GM19240 (cell line): ENCODE results near the gene NTN1.

Experiments
- DNase-seq: peaks from one replicate; pipeline ENCODE4 v3.0.0; 2011; ENCODE audit warnings: low spot score; ENCODE audit not compliant: insufficient read length

NTN1 gene

DNA sequence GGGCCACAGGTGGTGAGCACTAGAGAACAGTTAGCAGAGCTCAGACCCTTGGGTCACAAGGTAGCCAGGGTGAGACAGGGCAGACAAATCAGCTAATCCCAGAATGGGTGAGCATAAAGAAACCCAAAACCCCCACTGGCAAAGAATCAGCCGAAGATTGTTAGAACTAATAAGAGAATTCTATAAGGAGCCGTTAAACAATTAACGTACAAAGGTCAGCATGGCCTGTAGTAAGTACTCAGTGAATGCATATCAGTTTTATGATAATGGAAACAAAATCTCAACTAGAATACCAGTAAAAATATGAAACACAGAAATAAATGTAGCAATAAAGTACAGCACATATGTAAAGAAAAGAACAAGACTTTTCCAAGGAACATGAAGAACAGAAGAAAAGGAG, 168.6 kb downstream of the NTN1 start:
- no peak for DNase-seq

DNA sequence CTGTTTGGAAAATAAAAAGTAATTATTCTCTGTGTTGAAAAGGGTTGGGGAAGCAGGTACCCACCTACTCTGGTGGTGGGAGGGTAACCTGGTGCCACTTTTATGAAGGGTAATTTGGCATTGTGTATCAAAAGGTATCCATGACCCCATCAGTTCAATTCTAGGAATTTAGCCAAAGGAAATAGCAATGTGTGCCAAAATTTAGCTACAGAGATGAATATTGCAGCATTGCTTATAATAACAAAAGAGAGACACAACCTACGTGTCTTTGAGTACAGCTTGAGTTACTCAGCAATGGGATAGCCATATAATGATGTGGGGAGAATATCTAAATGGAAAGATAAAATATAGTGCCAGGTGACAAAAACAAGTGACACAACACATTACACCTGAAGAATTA, 170.7 kb downstream of the NTN1 start:
- no peak for DNase-seq

DNA sequence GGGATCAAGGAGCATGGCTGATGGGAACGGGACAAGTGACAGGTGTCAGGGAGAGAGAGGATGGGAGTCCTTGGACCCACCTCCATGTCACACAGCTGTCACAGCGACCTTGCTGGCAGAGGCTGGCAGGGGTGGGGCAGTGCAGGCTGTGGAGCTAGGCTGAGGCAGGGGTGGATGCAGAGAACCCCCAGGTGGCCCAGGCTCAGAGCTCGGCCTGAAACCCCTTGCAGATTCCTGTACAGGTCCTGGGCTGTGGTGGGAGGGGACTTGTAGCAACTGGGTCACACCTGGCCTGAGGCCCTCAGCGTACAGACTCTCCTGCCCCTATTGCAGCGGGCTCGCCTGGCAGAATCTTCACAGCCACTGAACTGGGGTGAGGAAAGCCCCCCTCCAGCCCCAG, 174.1 kb downstream of the NTN1 start:
- DNase-seq, result no peak

DNA sequence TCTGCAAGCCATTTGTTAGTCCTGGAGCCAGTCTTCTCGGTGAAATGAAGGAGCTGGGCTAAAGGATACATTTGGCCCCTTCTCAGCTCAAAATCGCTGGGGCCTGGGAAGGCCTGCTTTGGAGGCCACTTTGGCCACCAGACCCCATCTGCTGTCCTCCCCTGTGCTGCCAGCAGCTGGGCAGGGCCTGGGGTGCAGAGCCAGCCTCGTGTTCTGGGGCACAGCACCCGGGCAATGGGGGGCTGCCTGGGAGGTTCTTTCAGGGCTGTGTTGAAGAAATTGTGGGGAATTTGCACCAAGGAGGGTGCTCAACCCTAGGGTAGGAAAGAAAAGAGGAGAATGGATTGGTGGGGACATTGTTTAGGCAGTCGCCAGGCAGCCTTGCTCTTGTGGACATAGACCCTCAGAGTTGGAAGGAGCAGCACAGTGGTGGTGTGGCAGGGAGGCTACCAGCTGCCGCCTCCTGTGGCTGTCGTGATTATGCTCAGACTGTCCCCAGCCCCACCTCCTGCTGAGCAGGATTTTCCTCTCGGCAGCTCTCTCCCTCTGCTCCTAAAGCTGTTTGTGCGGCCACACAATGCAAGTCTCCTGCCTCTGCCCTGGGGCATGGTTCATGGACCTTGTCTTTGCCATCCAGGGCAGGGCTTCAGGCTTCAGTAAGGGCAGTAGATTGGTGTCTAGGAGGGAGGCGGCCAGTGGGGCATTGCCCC, 174.8 kb downstream of the NTN1 start:
- DNase-seq, result no peak

DNA sequence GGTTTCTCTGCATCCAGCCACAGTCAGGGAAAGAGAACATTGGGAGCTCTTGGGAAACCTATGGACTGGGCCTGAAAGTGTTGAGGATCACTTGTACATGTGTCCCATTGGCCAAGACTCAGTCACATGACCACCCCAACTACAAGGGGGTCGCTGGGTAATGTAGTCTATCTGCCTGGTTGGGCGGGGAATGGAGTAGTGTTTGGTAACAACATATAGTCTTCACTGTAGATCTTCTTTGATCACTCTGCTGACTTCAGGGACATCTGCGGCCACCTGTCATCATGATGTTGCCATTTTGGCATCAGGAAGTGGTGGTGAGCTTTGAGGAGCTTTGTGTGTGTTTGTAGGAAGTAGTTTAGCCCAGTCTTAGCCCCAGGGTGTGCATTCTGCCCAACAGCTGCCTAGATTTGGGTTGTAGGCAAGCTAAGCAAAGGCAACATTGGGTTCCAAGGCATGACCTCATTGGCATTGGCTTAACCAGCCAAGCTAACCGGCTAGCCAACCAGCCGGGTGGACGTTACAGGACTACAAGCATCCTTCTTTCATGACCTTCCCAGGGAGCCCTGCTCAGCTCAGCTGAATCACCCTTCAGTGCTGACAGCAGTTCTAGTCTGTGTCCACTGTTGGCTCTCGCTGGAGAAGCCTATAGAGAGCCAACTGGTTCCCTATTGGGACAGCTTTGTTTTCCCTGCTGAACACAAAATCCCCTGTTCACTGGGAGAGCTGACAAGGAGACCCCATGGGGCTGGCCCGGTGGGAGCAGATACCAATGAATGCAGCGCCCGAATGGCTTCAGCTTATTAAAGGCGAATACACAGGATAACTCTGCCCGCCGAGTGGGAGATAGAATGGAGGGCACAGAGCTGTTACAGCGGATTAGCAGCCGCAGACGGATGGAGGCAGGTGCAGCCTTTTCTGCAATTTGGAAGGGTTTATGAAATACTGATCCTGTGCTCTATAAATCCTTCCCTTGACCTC, 178.6 kb downstream of the NTN1 start:
- no peak for DNase-seq

DNA sequence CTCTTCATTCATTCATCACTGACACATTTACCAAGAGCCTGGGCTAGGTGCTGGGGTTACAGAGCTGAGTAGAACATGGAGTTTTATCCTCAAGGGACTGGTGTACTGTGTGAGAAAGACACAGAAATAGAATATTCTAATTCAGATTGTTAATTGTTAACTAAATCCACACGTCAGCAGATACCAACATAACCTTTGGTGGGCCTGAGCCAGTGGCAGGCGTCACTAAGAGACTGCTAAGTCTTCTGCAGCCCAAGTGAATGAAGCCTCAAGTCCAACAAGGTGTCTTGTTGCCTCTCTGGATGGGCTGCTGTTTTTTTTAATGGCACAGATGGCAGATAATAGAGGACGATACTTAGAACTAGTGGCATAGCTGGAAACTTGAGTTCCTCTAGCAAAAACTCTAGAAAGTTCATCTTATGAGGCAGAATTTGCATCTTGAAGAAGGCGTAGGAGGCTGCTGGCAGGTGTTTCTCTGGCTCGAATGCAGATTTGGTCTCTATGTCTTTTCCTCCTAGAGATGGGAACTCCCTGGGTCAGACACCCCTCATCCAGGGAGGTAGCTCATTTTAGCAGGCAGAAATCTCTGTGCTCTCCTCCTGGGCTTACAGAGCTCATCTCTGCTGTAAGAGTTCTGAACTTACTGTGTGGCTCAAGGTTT, 179.5 kb downstream of the NTN1 start:
- DNase-seq, result peak; percentile 41

GRCh38 chr17:9202532-9202931, 181.2 kb downstream of the NTN1 start:
- DNase-seq, result no peak

- DNase-seq, result no peak
Measured at GRCh38 chr17:9203771-9204425, 182.6 kb downstream of the NTN1 start.

GRCh38 chr17:9204637-9205329, 183.5 kb downstream of the NTN1 start:
- no peak for DNase-seq

- no peak for DNase-seq
Measured at GRCh38 chr17:9205520-9206409, 184.5 kb downstream of the NTN1 start.

DNA sequence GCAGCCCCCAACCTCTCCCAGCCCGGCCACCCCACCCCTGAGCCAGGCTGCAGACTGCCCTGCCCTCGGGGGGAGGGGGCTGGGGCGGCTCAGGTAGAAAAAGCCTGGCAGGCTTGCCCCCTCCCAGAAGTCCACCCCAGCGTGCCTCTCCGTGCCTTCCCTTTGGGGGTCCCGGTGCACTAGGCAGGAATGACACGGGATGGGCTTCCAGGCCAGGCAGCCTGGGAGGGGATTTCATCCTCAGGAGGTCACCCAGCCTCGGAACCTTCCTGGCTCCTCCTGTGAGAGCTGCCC, 185.0 kb downstream of the NTN1 start:
- no peak for DNase-seq

DNA sequence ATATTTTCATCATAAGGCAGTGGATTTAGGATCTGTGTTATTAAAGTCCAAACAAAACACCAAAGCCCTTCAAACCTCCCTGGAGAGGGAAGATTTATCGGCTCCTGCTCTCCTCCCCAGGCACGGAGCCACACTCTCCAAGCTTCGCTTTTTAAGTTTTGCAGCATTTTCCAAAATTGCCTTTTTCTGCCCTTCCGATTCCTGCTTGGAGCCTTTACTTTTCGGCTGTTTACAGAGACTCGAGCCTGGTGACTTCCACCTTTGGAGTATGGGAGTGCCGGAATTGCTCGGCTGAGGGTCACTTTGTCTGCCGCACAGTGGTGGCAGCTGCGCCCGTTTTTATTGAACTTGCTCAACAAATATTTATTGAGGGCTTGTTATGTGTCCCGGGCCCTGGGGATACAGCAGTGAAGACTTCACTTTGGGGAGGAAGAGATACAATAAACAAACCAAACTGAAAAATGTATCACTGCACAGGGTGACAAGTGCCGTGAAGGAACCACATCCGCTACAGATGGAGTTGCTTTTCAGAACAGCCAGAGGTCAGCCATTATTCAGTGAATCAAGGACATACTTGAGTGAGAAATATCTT, 185.5 kb downstream of the NTN1 start:
- no peak for DNase-seq

DNA sequence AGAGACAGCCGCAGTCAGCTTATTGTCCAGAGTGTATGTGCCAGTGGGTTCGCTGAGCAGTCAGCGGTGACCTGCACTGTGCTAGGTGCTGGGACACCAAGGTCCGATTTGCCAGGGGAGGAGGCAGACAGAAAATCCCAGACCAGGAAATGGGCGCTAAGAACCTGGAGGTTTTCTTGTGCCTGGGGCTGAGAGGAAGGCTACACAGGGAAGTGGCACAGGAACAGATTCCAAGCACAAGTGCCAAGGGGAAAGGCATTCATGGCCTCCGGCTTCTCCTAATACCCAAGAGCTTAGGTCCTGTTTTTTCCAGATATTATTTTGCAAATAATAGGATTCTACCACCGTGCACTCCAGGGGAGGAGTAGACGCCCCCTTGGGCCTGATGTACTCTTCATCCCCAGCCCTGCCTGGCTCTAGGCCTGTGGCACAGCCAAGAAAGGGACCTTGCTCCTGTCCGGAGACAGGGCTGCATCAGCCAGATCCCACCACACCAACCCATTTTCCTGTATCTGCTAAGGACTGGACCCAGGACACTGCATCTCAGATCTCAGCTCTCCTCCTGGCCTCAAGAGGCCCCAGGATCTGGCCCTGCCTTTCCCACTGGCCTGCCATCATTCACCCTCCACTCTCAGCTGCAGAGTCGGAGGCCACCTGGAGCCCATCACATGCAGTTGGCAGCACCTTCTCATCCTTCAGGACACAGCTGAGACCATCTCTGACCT, 187.2 kb downstream of the NTN1 start:
- DNase-seq, result no peak

- DNase-seq, result no peak
Measured at GRCh38 chr17:9209347-9209746, 188.0 kb downstream of the NTN1 start.

GRCh38 chr17:9209781-9210370, 188.6 kb downstream of the NTN1 start:
- DNase-seq, result no peak

GRCh38 chr17:9211133-9211765, 189.9 kb downstream of the NTN1 start:
- DNase-seq, result no peak

GRCh38 chr17:9212376-9213302, 191.3 kb downstream of the NTN1 start:
- no peak for DNase-seq
